Measurements from ENCODE around the gene DPYSL5. TPM values are rescaled to one million over a fixed set of nuclear protein-coding genes. Genes with fewer than 3 reads are reported as not detected.
A peak's percentile ranks its signal among the peaks of the same experiment; 100 is the strongest.

The DPYSL5 gene
- total and polyA plus RNA-seq, 2 of the 13 experiments (the other 11 are each of a cell fraction or from before 2014, with no cell fraction given): 0.15 TPM; not detected in 1

DNA sequence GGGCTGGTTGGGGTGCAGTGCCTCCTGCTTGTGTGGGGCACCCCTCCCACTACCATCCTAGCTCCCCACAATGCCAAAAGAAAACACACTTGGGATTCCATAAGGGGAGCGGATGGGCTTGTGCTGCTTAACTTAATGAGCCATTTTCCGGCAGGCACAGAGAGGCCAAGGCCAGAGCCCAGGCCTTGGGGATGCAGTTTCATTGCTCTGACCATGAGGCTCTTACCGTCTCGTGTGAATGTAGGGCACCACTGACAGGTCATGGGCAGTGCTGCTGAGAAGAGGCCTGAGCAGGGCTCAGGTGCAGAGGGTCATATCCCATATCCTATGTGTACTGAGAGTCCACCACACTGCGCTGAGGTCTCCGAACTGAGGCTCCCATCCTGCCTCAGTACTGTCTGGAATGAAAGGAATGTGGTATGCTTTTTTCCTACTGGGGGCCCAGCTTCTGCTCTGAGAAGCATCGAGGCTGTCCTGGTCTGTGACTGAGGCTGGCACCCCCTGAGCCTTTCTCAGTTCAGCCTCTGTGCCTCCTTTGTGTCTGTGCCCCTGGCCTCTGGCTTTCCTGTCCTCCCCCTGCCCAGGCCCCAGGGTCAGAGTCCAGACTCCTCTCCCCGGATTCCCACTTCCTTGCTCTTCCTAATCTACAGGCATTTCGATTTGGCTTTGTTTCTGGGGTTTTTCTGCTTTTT, 77.3 kb downstream of the DPYSL5 start (continued):
- TF ChIP-seq TAF15 (IDR thresholded peaks at IDR 0.05; ENCODE audit: low read depth, low read length, poor library complexity, severe bottlenecking): no peak
- peak; percentile 71; the same call in 1 of the 2 replicates for TF ChIP-seq PITX1 (CRISPR knock-in tag; IDR thresholded peaks at IDR 0.05)
- TF ChIP-seq PTBP1 (IDR thresholded peaks at IDR 0.05; ENCODE audit: low read depth, low read length, poor library complexity, severe bottlenecking): no peak
- peak; percentile 94 for TF ChIP-seq ZNF292 (CRISPR knock-in tag; IDR thresholded peaks at IDR 0.05; ENCODE audit: borderline replicate concordance, low read depth)
- TF ChIP-seq, protein P1, sequence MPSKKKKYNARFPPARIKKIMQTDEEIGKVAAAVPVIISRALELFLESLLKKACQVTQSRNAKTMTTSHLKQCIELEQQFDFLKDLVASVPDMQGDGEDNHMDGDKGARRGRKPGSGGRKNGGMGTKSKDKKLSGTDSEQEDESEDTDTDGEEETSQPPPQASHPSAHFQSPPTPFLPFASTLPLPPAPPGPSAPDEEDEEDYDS (CRISPR knock-in tag; IDR thresholded peaks at IDR 0.05): no peak
- TF ChIP-seq HES4 (CRISPR knock-in tag; IDR thresholded peaks at IDR 0.05; ENCODE audit: borderline replicate concordance): no peak
- TF ChIP-seq ZNF264 (CRISPR knock-in tag; IDR thresholded peaks at IDR 0.05): peak; percentile 95
- TF ChIP-seq ZNF790 (CRISPR knock-in tag; IDR thresholded peaks at IDR 0.05; ENCODE audit: borderline replicate concordance): no peak
- TF ChIP-seq ZNF382 (CRISPR knock-in tag; IDR thresholded peaks at IDR 0.05; ENCODE audit: borderline replicate concordance): no peak
- TF ChIP-seq ZNF678 (CRISPR knock-in tag; IDR thresholded peaks at IDR 0.05): peak; percentile 67; the same call in 1 of the 2 replicates
- TF ChIP-seq ZNF20 (CRISPR knock-in tag; IDR thresholded peaks at IDR 0.05): no peak
- TF ChIP-seq TCF7L2 (IDR thresholded peaks at IDR 0.05; ENCODE audit: low read depth, low read length): no peak
- TF ChIP-seq ZNF274 (CRISPR knock-in tag; IDR thresholded peaks at IDR 0.05): no peak
- no peak; the same call in none of the 2 replicates for TF ChIP-seq CREM (IDR thresholded peaks at IDR 0.05)
- TF ChIP-seq CREM (CRISPR knock-in tag; IDR thresholded peaks at IDR 0.05): no peak
- TF ChIP-seq ZNF333 (CRISPR knock-in tag; IDR thresholded peaks at IDR 0.05; ENCODE audit: borderline replicate concordance): peak; percentile 70; the same call in 1 of the 2 replicates
- peak; percentile 39; the same call in 1 of the 2 replicates for TF ChIP-seq ZNF230 (CRISPR knock-in tag; IDR thresholded peaks at IDR 0.05)
- TF ChIP-seq ZNF670 (CRISPR knock-in tag; IDR thresholded peaks at IDR 0.05; ENCODE audit: borderline replicate concordance): no peak
- no peak for TF ChIP-seq KLF6 (CRISPR knock-in tag; IDR thresholded peaks at IDR 0.05)
- TF ChIP-seq FOXK2 (IDR thresholded peaks at IDR 0.05): no peak
- TF ChIP-seq, protein P2, sequence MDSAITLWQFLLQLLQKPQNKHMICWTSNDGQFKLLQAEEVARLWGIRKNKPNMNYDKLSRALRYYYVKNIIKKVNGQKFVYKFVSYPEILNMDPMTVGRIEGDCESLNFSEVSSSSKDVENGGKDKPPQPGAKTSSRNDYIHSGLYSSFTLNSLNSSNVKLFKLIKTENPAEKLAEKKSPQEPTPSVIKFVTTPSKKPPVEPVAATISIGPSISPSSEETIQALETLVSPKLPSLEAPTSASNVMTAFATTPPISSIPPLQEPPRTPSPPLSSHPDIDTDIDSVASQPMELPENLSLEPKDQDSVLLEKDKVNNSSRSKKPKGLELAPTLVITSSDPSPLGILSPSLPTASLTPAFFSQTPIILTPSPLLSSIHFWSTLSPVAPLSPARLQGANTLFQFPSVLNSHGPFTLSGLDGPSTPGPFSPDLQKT (CRISPR knock-in tag; IDR thresholded peaks at IDR 0.05; ENCODE audit: borderline replicate concordance): no peak
- TF ChIP-seq ZNF768 (CRISPR knock-in tag; IDR thresholded peaks at IDR 0.05): peak; percentile 75; the same call in 1 of the 2 replicates
- TF ChIP-seq ZNF30 (CRISPR knock-in tag; IDR thresholded peaks at IDR 0.05): no peak
- no peak for TF ChIP-seq NBN (conservative IDR thresholded peaks at IDR 0.05)
- no peak; the same call in 1 of the 2 replicates for TF ChIP-seq ZNF598 (CRISPR knock-in tag; IDR thresholded peaks at IDR 0.05; ENCODE audit: borderline replicate concordance)
- TF ChIP-seq, protein P3, sequence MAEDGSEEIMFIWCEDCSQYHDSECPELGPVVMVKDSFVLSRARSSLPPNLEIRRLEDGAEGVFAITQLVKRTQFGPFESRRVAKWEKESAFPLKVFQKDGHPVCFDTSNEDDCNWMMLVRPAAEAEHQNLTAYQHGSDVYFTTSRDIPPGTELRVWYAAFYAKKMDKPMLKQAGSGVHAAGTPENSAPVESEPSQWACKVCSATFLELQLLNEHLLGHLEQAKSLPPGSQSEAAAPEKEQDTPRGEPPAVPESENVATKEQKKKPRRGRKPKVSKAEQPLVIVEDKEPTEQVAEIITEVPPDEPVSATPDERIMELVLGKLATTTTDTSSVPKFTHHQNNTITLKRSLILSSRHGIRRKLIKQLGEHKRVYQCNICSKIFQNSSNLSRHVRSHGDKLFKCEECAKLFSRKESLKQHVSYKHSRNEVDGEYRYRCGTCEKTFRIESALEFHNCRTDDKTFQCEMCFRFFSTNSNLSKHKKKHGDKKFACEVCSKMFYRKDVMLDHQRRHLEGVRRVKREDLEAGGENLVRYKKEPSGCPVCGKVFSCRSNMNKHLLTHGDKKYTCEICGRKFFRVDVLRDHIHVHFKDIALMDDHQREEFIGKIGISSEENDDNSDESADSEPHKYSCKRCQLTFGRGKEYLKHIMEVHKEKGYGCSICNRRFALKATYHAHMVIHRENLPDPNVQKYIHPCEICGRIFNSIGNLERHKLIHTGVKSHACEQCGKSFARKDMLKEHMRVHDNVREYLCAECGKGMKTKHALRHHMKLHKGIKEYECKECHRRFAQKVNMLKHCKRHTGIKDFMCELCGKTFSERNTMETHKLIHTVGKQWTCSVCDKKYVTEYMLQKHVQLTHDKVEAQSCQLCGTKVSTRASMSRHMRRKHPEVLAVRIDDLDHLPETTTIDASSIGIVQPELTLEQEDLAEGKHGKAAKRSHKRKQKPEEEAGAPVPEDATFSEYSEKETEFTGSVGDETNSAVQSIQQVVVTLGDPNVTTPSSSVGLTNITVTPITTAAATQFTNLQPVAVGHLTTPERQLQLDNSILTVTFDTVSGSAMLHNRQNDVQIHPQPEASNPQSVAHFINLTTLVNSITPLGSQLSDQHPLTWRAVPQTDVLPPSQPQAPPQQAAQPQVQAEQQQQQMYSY (CRISPR knock-in tag; IDR thresholded peaks at IDR 0.05): peak; percentile 88
- TF ChIP-seq JUND (CRISPR knock-in tag; IDR thresholded peaks at IDR 0.05): no peak
- no peak for TF ChIP-seq MED13 (CRISPR knock-in tag; IDR thresholded peaks at IDR 0.05)

Data from HepG2 (cell line).